ENCODE results near the gene CEACAM20.
"Not testable (repeated sequence)": the region's sequence is repeated elsewhere in the genome, so short reads cannot be mapped to it uniquely, and the experiment has no call there.

Gene CEACAM20

DNA sequence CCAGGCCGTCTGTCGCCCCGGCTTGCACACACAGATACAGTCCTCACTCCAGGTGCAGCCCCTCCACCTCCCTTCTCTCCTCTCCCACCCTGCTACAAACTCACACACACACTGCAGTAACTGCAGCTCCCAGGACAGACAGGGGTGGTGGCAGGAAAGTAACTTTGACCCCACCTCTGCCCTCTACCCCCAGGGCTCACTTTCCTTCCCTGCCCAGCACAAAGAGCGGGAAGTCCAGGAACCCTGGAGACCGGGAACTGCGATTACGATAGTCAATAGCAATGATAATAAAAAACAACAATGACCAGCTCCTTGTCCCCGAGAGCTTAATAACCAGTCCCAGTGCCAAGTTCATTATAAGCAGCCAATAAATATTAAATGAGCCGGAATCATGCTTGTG is at the start of gene CEACAM20:
Gene CEACAM20, minus strand, starts transcription at position 140 of the 400 bp plus-strand sequence. CDS start 166 bp downstream, outside the sequence.
- no peak for DNase-seq (ENCODE audit: low read depth)
- H3K4me3 ChIP-seq (ENCODE audit: low read depth, low read length) = no peak within 1 kb of the TSS

DNA sequence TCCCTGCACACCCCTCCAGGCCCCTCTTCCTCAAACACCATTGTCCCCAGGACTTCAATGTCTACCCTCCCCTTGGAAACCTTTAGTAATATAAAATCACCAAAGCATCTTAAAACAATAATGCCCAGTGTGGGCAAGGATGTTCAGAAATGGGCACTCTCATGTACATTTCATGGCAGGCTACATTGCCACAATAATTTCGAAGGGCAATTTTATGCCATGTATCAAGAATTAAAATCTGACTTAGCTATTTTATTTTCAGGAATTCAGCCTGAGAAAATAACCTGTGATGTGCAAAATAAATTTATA is 48.0 kb upstream of the CEACAM20 start:
- no peak for DNase-seq (ENCODE audit: low read depth)
- H3K4me3 ChIP-seq (ENCODE audit: low read depth, low read length) = no peak overlapping the region

DNA sequence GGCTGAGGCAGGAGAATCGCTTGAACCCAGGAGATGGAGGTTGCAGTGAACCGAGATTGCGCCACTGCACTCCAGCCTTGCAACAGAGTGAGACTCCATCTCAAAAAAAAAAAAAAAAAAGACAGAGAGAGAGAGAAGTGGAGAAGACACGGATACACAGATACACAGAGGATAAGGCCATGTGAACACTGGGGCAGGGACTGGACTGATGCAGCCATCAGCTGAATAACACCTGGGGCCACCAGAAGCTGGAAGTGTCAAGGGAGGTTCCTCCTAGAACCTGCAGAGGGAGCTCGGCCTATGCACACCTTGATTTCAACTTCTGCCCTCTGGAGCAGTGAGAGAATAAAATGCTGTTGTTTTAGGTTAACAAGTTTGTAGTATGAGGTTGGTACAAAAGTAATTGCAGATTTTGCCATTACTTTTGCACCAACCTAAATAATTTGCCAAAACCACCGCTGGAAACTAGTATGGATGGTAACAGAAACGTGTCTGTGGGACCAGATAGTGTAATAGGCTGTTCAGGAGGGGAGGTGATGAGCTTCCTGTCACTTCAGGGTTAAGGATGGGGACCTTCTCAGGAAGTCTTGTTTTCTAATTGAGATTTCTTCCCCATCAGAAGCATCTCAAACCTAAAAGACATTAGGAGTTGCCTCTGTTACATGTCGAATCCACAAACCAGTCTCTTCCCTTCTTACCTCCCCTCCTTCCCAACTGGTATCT is 47.5 kb upstream of the CEACAM20 start:
- DNase-seq (ENCODE audit: low read depth) = no peak
- H3K4me3 ChIP-seq (ENCODE audit: low read depth, low read length) = no peak overlapping the region

DNA sequence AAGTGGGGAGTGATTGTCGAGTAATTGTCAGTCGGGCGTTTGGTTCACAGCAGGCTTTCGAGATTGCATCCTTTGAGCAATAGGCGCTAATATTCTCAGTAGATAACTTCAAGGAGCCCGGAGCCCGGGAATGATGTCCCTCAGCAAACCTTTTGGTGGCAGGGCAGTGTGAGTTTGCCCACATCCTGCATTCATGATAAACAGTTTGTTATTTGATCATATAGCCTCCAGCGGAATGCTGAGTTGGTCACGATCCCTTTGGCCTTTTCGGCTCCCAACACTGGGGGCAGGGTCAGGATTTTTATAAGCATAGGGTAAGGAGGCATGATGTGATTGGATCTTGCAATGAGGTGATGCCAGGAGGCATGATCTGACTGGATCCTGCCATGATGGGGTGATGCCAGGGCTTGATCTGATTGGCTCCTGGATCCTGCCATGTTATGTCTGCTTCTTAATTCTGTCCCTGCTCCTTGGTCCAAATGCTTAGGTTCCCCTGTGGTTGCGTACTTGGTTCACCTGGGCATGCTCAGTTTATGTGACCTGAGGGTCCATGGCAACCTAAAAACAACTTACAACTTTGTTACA is 45.7 kb upstream of the CEACAM20 start:
- H3K4me3 ChIP-seq (ENCODE audit: low read depth, low read length) = no peak overlapping the region
- DNase-seq (ENCODE audit: low read depth) = no peak

DNA sequence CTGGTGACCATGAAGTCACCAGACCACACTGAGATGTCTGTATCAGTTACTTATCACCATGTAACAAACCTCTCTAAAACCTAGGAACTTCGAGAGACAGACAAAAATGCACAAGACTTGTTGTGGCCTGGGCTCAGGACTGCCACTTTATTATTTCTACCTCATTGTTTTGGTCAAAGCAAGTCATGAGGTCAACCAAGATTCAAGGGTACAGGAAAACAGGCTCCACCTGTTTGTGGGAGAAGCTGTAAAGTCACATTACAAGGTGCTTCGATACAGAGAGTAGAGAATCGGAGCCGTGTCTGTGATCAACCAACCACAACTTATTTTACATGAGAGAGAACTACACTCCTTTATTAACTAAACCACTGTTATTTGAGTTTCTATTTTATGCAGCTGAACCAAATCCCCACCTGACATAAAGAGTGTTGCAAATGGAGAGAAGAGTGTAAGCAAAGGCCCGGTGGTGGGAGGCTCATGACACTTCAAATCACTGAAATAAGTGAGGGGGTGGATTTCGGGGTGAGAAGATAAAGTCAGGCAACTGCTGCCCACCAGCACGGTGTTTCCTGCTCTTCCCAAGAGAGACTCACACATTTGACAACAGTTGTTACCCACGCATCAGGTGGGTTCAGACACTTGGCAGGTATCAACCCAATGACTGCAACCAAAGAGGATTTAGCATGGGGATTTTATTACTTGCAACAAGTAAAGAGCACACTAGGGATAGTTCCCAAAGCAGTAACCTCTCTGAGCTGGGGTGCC is 44.9 kb upstream of the CEACAM20 start:
- DNase-seq (ENCODE audit: low read depth) = no peak
- H3K4me3 ChIP-seq (ENCODE audit: low read depth, low read length) = no peak overlapping the region

DNA sequence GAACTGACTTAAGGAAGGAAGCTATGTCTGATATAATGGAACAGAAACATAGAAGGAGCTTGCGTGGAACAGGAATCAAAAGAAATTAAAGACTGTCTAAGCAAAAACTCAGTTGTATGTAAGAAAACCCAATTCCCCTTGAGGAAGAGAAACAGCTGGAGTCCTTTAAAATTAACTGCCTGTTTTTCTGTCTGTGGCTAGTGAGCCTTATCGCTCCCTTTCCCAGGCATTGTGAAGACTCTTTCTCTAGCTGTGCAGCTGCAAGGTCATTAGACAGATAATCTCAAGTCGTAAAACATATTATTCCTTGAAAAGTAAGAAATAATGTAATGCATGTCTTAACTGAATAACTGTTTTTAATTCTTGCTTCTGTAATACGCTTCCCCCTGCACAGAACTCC is 44.2 kb upstream of the CEACAM20 start:
- no peak for DNase-seq (ENCODE audit: low read depth)
- H3K4me3 ChIP-seq (ENCODE audit: low read depth, low read length) = no peak overlapping the region

DNA sequence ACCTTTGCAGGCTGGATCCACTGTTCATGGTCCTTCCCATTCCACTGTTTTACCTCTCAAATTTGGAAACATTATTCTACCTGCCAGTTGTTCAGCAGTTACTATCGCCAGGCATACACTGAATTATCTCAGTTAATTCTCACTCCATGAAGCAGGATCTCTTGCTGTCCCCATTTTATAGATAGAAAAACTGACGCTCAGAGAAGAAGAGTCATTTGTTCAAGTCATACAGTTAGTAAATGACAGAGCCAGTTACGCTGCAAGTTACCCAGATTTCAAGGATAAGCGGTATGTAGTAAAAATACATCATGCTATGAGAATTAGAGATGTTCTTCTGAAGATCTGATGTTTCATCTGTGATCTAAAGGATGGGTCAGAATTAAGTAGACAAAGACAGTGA is 43.7 kb upstream of the CEACAM20 start:
- no peak for DNase-seq (ENCODE audit: low read depth)
- H3K4me3 ChIP-seq (ENCODE audit: low read depth, low read length) = no peak overlapping the region

DNA sequence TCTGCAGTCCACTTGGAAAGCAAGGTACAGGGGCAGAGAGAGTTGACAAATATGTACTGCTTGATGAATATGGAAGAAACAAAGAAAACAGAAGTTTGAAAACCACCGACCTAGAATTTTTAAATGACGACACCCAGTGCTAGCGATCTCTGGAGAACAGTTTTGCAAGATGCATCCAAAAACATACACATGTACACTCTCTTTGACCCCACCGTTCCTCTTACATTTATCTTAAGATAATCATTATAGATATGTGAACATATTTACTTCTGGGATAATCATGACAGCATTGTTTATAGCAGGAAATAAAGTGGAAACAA is 43.1 kb upstream of the CEACAM20 start:
- no peak overlapping the region for H3K4me3 ChIP-seq (ENCODE audit: low read depth, low read length)
- no peak for DNase-seq (ENCODE audit: low read depth)

DNA sequence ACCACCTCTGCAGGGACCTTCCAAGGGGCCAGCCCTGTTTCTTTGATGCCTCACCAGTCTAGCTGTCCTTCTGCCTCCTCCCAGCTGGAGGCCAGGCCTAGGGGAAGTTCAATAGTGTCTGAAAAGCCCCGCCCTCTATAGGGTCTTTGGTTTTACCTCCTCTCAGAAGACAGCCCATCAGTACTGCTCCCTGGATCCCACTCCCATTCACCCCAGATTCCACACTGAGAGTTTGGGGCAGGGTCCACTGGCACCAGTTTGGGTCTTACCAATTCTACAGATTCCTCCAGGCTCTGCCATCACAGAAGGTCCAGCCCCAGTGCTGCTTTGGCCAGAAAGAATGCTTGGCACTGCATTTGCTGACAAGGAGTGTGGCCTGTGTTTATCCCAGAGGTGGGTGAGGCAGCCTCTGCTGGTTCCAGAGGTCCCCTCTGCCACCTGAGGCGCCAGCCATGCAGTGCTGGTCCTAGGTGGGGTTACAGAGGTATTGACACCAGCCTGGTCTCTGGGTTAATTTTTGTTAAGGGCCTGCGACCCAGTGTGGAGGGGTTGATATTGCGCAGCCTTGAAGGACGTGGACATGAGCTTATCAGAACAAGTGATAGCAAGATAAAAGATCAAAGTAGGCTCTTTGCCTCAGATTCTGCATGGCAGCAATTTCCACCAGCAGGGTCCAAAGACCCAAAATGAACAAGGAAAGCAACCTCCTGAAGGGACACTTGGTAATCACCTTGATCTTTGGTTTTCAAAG is 42.5 kb upstream of the CEACAM20 start:
- H3K4me3 ChIP-seq (ENCODE audit: low read depth, low read length) = no peak overlapping the region
- DNase-seq (ENCODE audit: low read depth) = no peak

DNA sequence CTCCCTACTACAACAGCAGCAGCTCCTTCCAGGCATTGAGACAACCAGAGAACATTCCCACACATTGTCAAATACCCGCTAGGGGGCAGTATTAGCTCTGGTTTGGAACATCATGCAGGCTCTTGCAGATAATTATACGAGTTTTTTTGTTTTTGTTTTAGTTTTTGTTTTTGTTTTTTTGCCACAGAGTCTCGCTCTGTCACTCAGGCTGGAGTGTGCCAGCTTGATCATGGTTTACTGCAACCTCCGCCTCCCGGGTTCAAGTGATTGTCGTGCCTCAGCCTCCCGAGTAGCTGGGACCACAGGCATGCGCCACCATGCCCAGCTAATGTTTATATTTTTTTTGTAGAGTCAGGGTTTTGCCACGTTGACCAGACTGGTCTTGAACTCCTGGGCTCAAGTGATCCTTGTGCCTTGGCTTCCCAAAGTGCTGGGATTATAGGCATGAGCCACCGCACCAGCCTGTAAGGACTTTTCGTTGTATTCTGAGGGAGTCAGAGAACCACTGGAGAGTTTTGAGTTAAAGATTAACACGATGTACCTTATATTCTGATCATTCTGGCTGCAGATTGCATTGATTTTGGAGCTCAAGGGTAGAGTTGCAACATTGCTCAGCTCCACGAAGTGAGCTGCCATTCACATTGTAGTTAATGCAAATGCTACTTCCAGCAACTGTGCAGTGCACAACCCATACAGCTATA is 41.7 kb upstream of the CEACAM20 start:
- DNase-seq (ENCODE audit: low read depth) = peak; percentile 36
- H3K4me3 ChIP-seq (ENCODE audit: low read depth, low read length) = no peak overlapping the region

DNA sequence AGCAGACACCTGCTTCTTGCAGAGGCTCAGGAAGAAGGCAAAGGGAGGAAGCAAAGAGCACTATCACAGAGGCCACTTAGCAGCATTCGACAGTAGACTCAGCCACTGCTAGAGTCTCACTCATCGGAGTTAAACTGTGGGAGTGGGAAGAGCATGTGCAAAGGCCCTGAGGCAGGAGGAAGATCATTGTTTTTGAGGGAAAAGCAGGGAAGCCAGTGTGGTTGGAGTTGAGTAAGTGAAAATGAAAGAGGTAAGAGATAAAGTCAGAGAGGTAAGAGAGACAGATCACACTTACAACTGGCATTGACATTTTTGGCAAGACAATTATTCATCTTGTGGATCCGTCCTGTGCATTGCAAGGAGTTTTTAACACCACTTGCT is 41.1 kb upstream of the CEACAM20 start:
- H3K4me3 ChIP-seq (ENCODE audit: low read depth, low read length) = no peak overlapping the region
- DNase-seq (ENCODE audit: low read depth) = no peak

DNA sequence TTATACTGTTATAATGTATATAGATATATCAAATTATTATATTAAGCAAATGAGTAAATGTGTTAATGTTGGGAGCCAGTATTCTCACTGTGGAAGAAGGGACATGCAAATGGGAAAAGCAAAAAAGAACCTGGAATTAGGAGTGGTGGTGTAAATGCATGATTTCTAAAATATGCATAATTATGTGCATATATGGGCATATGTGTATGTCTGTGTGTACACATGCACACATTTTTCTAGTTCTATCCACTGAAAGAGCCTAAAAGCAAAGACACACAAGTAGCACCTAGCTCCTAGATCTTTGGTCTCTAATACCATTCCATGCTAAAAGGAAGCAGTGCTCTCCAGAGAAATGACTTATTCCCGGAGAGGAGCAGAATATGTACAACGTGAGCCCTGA is 38.3 kb upstream of the CEACAM20 start:
- DNase-seq (ENCODE audit: low read depth) = no peak
- H3K4me3 ChIP-seq (ENCODE audit: low read depth, low read length) = no peak overlapping the region

DNA sequence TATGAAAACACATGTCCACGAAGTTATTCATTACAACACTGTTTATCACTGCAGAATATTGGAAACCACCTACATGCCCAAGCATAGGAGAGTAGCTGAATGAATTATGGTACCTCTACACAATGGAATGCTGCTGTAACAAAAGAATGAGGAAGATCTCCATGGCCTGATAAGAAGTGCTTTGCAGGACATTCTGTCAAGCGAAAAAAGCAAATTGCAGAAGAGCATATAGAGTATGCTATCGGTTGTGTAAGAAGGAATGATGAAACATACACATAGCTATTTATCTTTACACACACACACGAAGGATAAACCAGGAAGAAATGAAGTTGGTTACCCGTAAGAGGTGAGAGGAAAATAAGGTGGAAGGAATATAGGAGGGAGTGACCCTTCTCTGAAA is 37.5 kb upstream of the CEACAM20 start:
- DNase-seq (ENCODE audit: low read depth) = no peak
- H3K4me3 ChIP-seq (ENCODE audit: low read depth, low read length) = no peak overlapping the region

DNA sequence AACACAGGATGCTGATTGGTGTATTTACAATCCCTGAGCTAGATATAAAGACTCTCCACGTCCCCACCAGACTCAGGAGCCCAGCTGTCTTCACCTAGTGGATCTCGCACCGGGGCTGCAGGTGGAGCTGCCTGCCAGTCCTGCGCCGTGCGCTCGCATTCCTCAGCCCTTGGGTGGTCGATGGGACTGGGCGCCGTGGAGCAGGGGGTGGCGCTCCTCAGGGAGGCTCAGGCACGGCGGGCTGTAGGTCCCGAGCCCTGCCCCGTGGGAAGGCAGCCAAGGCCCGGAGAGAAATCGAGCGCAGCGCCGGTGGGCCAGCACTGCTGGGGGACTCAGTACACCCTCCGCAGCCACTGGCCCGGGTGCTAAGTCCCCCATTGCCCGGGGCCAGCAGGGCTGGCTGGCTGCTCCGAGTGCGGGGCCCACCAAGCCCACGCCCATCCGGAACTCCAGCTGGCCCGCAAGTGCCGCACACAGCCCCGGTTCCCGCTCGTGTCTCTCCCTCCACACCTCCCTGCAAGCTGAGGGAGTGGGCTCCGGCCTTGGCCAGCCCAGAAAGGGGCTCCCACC is 33.7 kb upstream of the CEACAM20 start:
- DNase-seq (ENCODE audit: low read depth) = not testable (repeated sequence)

DNA sequence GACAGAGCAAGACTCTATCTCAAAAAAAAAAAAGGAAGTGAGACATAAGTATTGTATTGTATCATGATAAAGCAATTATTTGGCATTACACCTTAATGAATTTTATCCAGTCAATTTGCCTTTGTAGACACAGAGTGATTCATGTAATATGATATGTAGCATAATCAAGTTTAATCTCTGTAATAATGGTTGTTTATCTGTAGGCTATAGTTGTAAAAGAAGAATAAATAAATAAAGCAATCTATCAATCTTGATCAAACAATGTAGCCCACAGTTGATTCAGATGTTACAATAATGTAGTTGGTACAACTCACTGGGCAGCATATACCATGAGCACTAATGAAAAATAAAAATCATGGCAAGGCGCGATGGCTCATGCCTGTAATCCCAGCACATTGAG is 28.5 kb upstream of the CEACAM20 start:
- DNase-seq (ENCODE audit: low read depth) = no peak

More for the DNA sequence above, 33.7 kb upstream of the CEACAM20 start:
- H3K4me3 ChIP-seq (ENCODE audit: low read depth, low read length) = not testable (repeated sequence)

DNA sequence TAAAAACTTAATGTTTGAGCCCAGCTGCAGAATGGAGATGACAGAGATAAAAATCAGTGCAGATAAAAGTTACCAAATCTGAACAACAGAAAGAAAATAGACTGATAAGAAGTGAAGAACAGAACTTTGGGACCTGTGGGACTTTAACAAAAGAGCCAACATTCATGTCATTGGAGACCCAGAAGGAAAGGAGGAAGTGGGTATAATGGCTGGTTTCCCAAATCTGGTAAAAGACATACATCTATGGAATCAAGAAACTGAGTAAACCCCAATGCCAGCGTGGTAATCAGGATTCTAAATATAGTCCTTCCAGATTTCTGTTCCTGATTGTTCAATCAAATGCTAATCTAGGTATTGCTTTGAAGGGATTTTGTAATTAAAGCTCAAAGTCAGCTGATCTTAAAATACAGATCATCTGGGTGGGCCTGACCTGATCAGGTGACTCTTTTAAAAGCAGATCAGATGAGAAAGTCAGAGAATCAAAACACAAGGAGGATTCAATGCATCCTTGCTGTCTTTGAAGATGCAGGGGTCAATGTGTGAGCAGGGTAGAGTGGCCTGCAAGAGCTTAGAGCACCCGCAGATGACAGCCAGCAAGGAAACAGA is 25.3 kb upstream of the CEACAM20 start:
- H3K4me3 ChIP-seq (ENCODE audit: low read depth, low read length) = no peak overlapping the region
- no peak for DNase-seq (ENCODE audit: low read depth)

More for the DNA sequence above, 28.5 kb upstream of the CEACAM20 start:
- H3K4me3 ChIP-seq (ENCODE audit: low read depth, low read length) = no peak overlapping the region

DNA sequence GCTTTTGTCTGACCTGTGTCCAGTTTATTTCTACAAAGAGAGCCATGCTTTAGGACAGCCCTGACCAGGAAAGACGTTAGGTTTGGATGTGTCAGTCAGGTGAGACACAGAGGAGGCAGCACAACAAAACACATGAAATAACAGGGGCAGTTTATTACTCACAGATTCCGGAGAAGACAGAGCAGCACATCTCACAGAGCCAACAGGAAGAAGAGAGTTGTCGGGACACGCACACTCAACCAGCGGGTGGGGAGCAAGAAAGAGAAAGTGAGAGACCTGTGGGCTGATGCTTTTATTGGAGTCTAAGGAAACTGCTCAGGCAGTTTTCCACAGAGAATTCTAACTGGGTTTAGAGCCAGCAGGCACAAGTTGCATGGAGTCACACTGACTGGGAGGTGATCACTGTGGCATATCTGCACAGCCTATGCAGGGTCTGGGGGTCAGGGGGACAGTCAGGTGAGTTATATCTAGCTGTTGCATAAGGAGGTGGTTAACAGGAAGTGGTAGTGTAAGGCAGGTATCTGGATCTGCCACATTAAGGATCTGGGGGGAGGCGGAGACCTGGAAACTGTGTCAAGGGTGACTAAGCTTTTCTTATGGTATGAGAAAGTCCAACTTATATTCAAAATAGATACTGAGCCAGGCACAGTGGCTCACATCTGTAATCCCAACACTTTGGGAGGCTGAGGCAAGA is 24.1 kb upstream of the CEACAM20 start:
- no peak overlapping the region for H3K4me3 ChIP-seq (ENCODE audit: low read depth, low read length)
- no peak for DNase-seq (ENCODE audit: low read depth)

DNA sequence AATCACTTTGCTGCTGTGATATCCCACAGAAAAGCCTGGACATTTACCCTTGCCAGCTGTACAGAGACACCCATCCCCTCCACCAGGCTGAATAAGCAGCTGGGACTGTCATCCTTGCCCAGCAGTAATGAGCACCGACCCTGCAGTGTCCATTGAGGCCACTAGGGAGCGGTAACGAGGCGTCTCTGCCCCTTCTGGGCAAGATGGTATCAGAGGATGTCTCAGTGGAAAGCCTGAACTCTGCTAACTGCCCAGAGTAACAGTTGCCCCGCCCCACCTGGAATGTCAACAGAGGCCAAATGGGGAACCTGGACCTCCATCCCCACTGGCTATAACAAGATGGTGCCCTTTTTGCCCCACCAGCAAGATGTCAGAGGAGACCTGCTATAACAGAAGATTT is 22.8 kb upstream of the CEACAM20 start:
- DNase-seq (ENCODE audit: low read depth) = no peak
- H3K4me3 ChIP-seq (ENCODE audit: low read depth, low read length) = no peak overlapping the region

Data from skeletal muscle cell (primary cell).